Stimulated activated CD4-positive, alpha-beta T cell treated with anti-CD3 and anti-CD28 coated beads, Interleukin-1b, Interleukin-23, amount 100 ng/mL, for 48 hours (primary cell): Measurements from ENCODE around the gene NADSYN1.
"Not testable (repeated sequence)": the region's sequence is repeated elsewhere in the genome, so short reads cannot be mapped to it uniquely, and the experiment has no call there.

Experiments used
- DNase-seq: peaks from one replicate; pipeline ENCODE4 v3.0.0-alpha.2; 2020

The NADSYN1 gene

GRCh38 chr11:71453037-71453917 is at the start of gene NADSYN1:
NADSYN1 (plus strand) TSS chr11:71453203; CDS start chr11:71453297, 94 bp downstream.
- peak; percentile 92 for DNase-seq

GRCh38 chr11:71404209-71404608 is 48.8 kb upstream of the NADSYN1 start:
- DNase-seq: no peak

- no peak for DNase-seq
These were observed 46.3 kb upstream of the NADSYN1 start for GRCh38 chr11:71406681-71407080.

GRCh38 chr11:71407356-71407755 is 45.6 kb upstream of the NADSYN1 start:
- DNase-seq: no peak

GRCh38 chr11:71408826-71409225 is 44.2 kb upstream of the NADSYN1 start:
- DNase-seq: no peak

GRCh38 chr11:71410363-71410966 is 42.5 kb upstream of the NADSYN1 start:
- no peak for DNase-seq

- DNase-seq: no peak
These were observed 38.4 kb upstream of the NADSYN1 start for GRCh38 chr11:71414645-71415044.

GRCh38 chr11:71418643-71419042 is 34.4 kb upstream of the NADSYN1 start:
- peak; percentile 10 for DNase-seq

GRCh38 chr11:71420455-71421241 is 32.4 kb upstream of the NADSYN1 start:
- no peak for DNase-seq

GRCh38 chr11:71421392-71421950 is 31.5 kb upstream of the NADSYN1 start:
- no peak for DNase-seq

- DNase-seq: not testable (repeated sequence)
These were observed 30.7 kb upstream of the NADSYN1 start for GRCh38 chr11:71422318-71422717.

- no peak for DNase-seq
These were observed 29.7 kb upstream of the NADSYN1 start for GRCh38 chr11:71423181-71423790.

GRCh38 chr11:71425409-71425808 is 27.6 kb upstream of the NADSYN1 start:
- DNase-seq: no peak

- no peak for DNase-seq
These were observed 27.1 kb upstream of the NADSYN1 start for GRCh38 chr11:71425860-71426259.

GRCh38 chr11:71426413-71426812 is 26.6 kb upstream of the NADSYN1 start:
- no peak for DNase-seq

GRCh38 chr11:71428861-71429435 is 24.1 kb upstream of the NADSYN1 start:
- DNase-seq: no peak

- DNase-seq: no peak
These were observed 23.3 kb upstream of the NADSYN1 start for GRCh38 chr11:71429701-71430100.

- no peak for DNase-seq
These were observed 22.8 kb upstream of the NADSYN1 start for GRCh38 chr11:71430166-71430565.

- no peak for DNase-seq
These were observed 21.7 kb upstream of the NADSYN1 start for GRCh38 chr11:71431271-71431670.

GRCh38 chr11:71432761-71433647 is 20.0 kb upstream of the NADSYN1 start:
- no peak for DNase-seq
